Activated CD4-positive, CD25-positive, alpha-beta regulatory T cell treated with anti-CD3 and anti-CD28 coated beads, Interleukin-2, amount 50 U/mL, for 24 hours (primary cell): ENCODE results near the gene LRRC61.

Source experiments
- ATAC-seq, 2 donors: fragments of 150-1000 bp; cut with Tn5 transposase; one replicate each; pipeline ENCODE4 v1.10.0; 2021; ENCODE audit warnings: mild to moderate bottlenecking in 1 of 2, moderate library complexity in 1 of 2

LRRC61 gene

DNA sequence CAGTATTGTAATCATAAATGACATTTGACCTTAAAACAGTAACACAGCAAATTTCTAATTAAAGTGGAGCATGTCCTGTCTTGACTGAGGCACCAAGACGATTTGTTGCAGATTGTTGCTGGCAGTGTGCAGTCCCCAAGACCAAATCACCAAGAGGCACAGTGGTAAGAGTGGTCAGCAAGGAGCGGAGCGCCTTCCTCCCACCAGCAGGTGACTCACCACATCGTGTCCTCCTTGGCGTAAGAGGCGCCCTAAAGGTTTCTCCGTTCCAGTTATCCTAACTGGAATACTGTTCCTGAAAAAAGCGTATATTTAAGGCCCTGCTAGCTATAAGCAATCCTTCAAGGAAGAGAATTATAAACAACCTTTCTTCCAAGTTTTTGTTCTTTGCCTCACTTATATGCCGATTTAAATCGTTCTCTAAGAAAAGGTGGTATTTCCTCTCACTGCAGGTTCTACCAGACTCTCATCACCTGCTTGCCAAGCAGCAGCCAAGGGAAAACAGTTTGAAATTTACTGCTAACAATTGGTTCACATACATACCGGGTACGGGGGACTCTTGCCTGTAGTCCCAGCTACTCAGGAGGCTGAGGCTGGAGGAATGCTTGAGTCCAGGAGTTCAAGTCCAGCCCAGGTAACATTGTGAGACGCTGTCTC is 34.7 kb downstream of the LRRC61 start:
- peak in 1 of 2 donors; percentile 12 for ATAC-seq

DNA sequence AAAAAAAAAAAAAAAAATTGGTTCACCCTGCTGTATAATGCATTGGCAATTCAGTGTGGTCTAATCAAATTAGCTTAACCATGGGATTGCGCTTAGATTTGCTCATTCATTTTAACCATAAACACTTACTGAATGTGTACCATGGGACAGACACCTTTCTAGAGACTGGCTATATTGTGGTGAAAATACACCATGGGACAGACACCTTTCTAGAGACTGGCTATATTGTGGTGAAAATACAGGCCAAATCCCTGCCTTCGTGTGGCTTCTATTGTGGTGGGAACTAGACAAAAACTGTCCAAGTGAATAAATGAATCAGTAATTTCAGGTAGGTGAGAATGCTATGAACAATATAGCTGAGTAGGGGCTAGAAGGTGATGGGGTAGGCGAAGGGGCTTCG is 35.3 kb downstream of the LRRC61 start:
- ATAC-seq: no peak

DNA sequence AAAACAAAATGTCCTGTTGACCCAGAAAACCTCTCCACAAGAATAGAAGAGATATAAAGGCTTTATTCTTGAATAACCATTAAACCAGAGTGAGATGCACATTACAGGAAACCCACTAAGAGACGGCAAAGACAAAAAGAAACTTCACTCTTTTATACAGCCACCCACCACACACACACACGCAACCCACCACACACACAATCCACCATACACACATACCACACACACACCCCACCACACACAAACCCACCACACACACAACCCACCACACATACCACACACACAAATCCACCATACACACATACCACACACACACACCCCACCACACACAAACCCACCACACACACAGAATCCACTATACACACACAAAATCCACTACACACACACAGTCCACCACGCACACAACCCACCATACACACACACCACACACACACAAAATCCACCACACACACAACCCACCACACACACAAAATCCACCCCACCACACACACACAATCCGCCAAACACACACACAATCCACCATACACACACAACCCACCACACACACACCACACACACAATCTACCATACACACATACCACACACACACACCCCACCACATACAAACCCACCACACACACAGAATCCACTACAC is 36.0 kb downstream of the LRRC61 start:
- ATAC-seq: no peak

DNA sequence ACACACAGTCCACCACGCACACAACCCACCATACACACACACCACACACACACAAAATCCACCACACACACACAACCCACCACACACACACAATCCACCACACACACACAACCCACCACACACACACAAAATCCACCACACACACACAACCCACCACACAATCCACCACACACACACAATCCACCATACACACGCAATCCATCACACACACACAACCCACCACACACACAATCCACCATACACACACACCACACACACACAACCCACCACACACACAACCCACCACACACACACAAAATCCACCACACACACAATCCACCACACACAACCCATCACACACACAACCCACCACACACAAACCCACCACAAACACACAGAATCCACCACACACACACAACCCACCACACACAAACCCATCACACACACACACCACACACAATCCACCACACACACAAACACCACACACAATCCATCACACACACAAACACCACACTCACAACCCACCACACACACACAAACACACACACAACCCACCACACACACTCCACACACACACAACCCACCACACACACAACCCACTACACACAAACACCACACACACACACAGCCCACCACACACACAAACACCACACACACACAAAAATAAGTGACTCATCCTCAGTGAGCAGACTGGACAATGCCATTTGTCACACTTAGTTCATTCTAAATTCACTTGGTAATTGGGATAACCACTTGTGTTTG is 36.6 kb downstream of the LRRC61 start:
- ATAC-seq: no peak

DNA sequence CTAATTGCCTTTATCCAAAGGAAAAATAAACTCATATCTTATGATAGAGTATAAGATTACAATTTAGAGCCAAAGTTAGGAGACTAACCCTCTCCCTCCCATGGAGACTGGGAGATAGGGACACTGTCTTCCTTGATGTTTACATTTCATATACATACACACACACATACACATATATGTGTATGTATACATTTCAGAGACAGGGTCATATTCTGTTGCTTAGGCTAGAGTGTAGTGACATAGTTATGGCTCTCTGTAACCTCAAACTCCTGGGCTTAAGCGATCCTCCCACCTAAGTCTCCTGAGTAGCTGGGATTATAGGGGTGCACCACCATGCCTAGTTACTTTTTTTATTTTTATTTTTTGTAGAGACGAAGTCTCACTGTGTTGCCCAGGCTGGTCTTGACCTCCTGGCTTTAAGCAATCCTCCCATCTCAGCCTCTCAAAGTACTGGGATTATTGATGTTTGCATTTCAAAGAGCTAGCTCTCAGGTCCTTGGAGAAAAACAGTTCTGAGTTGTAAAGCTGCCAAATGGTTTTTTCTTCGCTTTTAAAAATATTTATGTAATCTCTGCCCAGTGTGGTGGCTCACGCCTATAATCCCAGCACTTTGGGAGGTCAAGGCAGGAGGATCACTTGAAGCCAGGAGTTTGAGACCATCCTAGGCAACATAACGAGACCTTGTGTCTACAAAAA is 37.4 kb downstream of the LRRC61 start:
- no peak for ATAC-seq

DNA sequence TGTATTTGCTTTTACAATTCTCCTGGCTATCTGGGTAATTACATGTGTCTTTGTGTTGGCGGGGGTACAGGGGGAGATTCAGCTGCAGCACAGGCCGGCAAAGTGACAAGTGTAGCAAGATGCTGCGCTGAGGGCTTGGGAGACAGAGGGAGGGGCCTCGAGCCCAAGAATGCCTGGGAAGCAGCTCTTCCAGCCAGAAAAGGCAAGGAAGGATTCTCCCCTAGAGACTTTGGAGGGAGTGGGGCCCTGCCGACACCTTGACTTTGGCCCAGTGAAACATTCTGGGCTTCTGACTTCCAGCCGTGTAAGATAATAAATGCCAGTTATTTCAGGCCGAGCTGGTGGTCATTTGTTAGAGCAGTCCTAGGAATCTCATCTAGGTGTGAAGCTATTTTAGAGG is 38.2 kb downstream of the LRRC61 start:
- no peak for ATAC-seq

DNA sequence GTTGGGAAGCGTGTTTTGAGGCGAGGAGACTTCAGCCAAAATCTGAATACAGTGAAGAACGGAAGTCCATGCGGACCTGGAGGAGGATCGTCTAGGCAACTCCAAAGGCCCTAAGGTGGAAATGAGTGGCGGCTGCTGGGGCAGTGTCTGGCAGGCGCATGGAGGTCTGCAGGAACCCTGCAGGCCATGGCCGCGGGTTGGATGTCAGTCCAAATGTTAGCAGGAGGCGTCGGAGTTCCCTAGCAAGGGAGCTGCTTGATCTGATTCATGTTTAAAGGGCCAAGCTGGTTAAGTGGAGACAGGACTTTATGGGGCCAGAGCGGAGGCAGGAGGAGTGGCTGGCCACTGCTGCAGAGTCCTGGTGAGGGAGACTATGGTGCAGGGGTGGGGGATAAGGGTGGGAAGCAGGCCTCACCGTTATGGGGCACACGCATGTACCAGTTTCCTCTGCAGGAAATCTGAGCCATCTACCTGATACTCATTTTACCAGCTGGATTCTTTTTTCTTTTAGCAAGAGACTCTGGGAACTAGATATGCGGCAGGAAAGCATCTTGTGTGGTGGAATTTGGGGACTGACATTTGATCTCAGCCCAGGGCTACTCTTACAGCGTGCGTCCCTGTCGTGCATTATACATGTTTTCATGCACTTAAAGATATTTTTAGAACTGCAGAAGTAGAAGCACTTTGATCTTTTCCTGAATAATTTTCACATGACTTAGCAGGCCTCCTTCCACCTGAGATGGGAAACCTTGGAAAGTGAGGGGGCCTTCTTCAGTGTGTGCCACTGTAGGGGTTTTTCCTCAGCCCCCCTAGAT is 38.9 kb downstream of the LRRC61 start:
- ATAC-seq: no peak

DNA sequence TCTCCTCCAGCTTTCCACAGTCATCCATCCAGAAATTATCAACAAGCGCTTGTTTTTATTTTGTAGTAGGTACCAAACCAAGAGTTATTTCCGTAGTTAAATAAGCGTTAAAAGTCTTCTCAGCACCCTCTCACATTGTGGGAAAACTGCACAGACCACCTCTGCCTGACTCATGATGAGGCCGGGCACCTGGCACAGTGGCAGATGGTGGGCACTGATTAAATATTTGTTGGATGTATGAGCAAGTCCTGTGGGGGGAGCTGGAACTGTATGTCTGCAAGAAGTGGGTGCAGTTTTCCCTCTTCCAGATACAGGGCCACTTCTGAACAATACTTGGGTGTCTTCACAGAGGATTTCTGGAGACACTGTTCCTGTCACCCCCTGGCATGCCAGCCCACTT is 40.2 kb downstream of the LRRC61 start:
- no peak for ATAC-seq

DNA sequence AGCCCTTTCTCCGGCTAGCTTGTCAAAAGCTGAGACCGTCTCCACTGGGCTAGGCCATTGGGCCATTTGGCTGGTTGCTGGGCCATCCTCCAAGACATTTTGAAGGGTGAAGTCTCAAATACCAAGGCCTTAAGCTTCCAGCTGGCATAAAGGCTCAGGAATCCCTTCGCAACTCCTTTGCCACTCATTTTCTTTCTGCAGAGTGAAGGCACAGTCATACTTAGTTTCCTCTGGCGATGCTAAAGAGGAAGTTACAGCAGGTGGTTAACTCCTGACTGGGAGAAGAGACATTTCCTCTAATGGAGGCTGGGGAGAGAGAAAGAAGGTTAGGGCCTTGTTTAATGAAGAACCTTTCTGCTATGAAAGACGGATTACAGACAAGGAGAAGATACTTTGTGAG is 40.7 kb downstream of the LRRC61 start:
- ATAC-seq: no peak

DNA sequence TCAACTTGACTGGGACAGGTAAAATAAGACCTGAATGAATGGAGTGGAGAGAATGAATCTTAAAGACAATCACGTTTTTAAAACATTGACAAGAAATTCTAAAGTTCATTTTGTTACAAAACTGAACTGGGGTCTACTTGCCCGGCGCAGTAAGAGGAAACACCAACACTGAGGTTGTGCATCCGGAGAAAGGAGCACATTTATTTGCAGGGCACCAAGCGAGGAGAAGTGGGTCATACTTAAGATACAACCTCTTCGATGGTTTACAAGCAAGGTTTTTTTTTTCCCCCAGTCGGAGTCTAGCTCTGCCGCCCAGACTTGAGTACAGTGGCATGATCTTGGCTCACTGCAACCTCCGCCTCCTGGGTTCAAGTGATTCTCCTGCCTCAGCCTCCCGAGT is 42.0 kb downstream of the LRRC61 start:
- no peak for ATAC-seq

DNA sequence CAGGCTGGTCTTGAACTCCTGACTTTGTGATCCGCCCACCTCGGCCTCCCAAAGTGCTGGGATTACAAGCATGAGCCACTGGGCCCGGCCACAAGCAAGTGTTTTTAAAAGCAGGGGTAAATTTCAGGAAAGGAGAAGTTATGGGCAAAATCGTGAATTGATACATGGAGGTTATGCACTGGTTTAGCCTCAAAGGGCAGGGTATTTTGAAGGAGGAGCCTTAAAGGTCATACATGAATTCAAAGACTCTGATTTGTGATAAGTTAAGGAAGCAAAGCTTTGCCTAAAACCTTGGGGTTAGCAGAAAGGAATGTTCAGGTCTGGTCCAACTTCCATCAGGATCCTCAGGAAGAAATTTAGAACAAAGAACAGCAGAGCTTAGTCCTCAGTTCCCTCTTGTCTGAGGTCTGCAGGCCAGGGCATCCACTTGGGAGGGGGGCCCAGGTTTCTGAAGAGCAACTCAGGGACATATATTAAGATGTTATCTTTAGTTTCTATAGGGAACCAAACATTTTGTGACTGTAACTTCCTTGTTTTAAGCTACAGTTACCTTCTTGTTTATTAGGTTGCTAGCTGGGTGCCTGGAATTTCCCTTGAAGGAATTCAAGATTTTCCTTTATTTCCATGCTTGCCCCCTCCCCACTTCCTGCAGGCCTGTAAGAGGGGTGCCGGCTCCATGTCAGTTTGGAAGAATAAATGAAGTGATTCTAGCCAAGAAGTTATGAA is 42.7 kb downstream of the LRRC61 start:
- no peak for ATAC-seq

DNA sequence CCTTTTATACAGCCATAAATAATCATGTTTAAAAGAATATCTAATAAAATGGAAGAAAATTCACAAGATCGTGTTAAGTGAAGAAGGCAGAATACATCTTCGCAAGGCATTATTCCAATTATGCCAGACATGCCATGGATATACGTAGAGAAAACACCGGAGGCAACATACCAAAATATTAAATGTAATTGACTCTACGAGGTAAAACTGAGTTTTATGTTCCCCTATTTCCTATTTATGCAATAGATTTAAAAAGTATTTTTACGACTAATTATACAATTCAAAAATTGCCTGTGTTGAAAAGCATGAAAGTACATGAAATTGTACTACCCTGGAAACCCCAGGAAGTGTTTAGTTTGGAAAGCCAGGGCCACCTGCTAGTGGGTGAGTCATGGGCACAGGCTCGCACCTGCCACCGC is 44.5 kb downstream of the LRRC61 start:
- ATAC-seq: peak; percentile 60 to 66

DNA sequence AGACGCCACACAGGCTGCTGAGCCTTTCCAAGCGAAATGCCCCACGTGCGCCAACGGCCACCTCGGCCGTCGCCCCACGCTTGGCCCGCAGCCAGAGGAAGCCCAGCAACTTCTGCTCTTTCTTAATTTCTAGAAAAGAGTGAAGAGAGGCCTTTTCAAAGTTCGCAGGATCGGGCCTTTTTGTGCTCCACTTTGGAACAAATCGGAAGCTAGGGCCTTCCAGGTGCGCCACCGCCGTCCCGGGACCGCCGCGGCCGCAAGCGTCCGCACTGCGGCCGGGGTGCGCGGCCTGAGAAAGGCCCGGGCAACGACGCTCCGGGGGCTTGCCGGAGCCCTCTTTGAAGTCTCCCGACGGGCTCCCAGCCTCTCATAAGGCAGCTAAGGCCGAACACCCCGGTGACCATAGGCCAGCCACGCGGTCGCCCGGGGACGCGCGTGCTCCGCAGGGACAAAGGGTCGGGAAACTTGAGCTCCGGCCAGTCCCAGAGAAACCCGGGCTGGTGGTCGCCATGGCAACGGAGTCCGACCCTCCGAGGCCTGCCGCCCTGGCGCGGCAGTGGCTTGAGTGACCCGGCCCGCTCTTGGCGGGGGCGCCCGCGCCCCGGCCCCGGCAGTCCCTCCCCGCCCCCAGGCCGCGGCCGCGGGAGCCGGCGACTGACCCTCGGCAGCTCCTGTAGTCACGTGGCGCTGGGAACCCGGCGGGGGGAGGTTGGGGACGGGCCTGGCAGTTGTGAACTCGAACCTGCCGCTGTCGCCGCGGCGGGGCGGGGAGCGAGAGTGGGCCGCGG is 45.1 kb downstream of the LRRC61 start, which contains the start of gene REPIN1:
Gene REPIN1, plus strand, starts transcription at position 727 of the 788 bp plus-strand sequence. CDS start 890 bp downstream, outside the sequence.
- peak; percentile 51 to 55 for ATAC-seq

DNA sequence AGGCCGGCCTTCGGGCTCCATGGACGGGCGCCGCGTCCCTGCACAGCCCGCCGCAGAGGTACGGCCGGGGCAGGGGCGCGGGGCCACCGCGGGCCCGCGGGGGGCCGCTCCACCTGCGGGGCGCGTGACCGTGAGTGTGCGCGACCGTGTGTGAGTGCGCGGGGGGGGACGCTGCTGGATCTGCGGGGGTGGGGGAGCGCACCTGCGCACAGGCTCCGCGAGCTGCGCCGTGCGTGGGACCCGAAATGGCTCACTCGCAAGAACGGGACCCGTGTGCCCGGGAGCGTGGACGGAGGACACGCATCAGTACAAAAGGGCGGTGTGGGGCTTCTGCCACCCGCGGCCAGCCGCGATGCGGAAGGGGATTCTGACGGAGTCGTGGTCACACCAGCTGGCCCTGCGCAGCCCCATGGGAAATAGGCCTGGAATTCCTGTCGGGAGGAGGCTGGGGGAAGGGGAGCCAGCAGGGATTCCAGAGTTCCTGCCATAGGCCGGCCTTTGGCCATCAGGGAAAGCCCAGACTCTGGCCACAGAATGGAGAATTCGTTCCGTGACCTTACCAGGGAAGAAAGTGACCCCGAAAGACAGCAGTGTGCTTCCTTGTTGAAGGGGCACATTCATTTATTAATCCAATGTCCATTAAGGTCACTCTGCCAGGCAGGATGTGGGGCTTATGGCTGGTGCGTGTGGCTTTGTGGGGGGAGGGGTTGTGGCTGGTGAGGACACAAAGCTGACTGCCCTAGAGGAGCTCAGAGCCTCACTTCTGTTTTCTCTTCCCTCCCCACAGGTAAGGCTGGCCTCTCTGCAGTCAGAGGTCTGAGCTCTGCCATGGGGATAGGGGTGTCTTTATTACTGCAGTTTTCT is 46.0 kb downstream of the LRRC61 start:
- ATAC-seq: peak; percentile 52 to 55

DNA sequence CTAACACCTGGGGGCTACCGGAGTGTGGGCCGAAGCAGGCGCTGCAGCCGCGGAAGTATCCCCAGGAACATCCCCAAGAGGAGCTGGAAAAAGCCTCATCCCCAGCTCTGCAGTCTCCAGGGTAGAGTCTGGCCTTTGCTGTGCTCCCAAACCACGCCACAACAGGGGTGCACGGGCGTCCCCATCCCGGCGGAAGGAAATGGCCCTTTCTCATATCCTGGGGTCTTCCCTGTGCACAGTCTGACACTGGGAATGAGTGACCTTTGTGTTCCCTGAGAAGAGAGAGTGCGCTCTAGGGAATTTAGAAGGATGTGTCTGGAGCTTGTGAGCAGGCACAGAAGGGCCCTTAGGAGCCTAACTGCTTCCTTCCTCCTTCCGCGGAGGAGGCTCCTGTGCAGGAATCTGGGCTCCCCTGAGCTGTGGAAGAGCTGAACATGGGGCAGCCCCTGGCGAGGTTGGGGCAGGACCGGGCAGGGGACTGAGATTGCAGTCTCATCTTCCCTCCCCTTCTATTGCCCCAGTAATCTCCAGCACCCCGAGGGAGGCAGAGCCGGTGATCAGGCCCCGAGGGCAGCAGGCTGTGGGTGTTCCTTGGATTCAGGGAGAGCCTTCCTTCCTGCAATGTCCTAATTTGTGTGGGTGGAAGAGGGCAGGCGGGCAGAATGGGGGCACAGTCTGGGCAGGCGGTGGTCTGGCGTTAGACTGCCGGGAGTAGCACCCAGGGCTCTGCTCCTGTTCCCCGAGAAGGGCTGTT is 46.8 kb downstream of the LRRC61 start:
- ATAC-seq: no peak

DNA sequence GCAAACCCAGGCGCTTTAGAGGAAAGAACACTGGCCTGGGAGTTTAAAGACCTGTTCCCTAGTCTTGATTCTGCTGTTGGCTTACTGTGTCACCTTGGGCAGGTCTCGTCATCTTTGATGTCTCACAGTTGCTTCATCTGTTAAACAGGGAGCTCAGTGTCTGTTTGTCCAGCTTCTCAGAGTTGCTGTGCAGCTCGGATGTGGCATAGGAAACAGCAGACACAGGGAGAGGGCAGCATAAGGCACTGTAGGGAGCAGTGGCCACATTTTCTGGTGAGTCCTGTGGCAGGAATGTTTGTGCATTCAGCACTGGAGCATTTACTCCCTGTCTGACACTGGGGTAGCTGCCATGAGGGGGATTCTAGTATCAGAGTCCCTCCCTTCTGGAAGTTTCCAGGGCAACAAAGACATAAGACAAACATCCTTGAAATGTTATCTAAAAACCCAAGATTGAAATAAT is 47.5 kb downstream of the LRRC61 start:
- ATAC-seq: no peak

DNA sequence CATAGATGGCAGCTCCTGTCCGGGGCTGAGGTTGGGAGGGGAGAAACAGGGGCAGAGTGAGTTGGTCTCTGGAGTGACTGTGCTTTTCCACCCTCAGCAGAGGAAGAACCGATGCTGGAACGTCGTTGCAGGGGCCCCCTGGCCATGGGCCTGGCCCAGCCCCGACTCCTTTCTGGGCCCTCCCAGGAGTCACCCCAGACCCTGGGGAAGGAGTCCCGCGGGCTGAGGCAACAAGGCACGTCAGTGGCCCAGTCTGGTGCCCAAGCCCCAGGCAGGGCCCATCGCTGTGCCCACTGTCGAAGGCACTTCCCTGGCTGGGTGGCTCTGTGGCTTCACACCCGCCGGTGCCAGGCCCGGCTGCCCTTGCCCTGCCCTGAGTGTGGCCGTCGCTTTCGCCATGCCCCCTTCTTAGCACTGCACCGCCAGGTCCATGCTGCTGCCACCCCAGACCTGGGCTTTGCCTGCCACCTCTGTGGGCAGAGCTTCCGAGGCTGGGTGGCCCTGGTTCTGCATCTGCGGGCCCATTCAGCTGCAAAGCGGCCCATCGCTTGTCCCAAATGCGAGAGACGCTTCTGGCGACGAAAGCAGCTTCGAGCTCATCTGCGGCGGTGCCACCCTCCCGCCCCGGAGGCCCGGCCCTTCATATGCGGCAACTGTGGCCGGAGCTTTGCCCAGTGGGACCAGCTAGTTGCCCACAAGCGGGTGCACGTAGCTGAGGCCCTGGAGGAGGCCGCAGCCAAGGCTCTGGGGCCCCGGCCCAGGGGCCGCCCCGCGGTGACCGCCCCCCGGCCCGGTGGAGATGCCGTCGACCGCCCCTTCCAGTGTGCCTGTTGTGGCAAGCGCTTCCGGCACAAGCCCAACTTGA is 48.2 kb downstream of the LRRC61 start:
- no peak for ATAC-seq

DNA sequence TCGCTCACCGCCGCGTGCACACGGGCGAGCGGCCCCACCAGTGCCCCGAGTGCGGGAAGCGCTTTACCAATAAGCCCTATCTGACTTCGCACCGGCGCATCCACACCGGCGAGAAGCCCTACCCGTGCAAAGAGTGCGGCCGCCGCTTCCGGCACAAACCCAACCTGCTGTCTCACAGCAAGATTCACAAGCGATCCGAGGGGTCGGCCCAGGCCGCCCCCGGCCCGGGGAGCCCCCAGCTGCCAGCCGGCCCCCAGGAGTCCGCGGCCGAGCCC is 48.8 kb downstream of the LRRC61 start:
- ATAC-seq: no peak
